H7 (cell line): Measurements from ENCODE around the gene AMY1A. TPM values are rescaled to one million over a fixed set of nuclear protein-coding genes. Genes with fewer than 3 reads are reported as not detected.
"Not testable (repeated sequence)": the region's sequence is repeated elsewhere in the genome, so short reads cannot be mapped to it uniquely, and the experiment has no call there.

Experiments used
- DNase-seq: peaks from one replicate; pipeline ENCODE4 v3.0.0; 2012
- H3K27me3 ChIP-seq: 2 replicates; pipeline ENCODE4 v1.6.0; 2011; ENCODE audit warnings: mild to moderate bottlenecking, low read length; ENCODE audit not compliant: control insufficient read depth, insufficient read depth
- H3K36me3 ChIP-seq: replicated peaks from 2 replicates; pipeline ENCODE4 v1.5.1; 2011; ENCODE audit warnings: low read length; ENCODE audit not compliant: control insufficient read depth, insufficient read depth
- H3K4me3 ChIP-seq: 2 replicates; pipeline ENCODE4 v1.5.1; 2011; ENCODE audit warnings: low read depth, mild to moderate bottlenecking, control low read depth, low read length, moderate library complexity; ENCODE audit not compliant: insufficient read depth
- total RNA-seq: library from RNA; depleted of rRNA; stranded (reverse); fragments of >200 nt; shearing (Covaris generic); gene quantifications from 2 replicates; pipeline ENCODE4 v1.2.3, GENCODE V29; 2014; rRNA removed

AMY1A gene
- total RNA-seq = not detected in 2 replicates

GRCh38 chr1:103655460-103655859 lies at the start of gene AMY1A:
AMY1A (plus strand) TSS chr1:103655760; CDS start chr1:103656331, 571 bp downstream.
- H3K4me3 ChIP-seq, H3K36me3 ChIP-seq, DNase-seq, H3K27me3 ChIP-seq: not testable (repeated sequence)

- no peaks in the 10 kb centered on the region for H3K27me3 ChIP-seq
- DNase-seq = no peak
These were observed 39.2 kb upstream of the AMY1A start for GRCh38 chr1:103616362-103616761.

GRCh38 chr1:103616994-103617477 lies 38.5 kb upstream of the AMY1A start, which contains the start of gene AMY2A:
AMY2A (plus strand) TSS chr1:103617427; CDS start chr1:103617441, 14 bp downstream.
- not testable (repeated sequence) for H3K36me3 ChIP-seq, DNase-seq, H3K27me3 ChIP-seq, H3K4me3 ChIP-seq

More at GRCh38 chr1:103616362-103616761, 39.2 kb upstream of the AMY1A start:
- H3K36me3 ChIP-seq = no peaks in the 10 kb centered on the region
- H3K4me3 ChIP-seq = no peak overlapping the region

GRCh38 chr1:103627436-103627835 lies 28.1 kb upstream of the AMY1A start:
- not testable (repeated sequence) for DNase-seq, H3K27me3 ChIP-seq, H3K4me3 ChIP-seq

GRCh38 chr1:103641194-103641593 lies 14.4 kb upstream of the AMY1A start:
- H3K36me3 ChIP-seq, H3K4me3 ChIP-seq, H3K27me3 ChIP-seq, DNase-seq: not testable (repeated sequence)

More at GRCh38 chr1:103627436-103627835, 28.1 kb upstream of the AMY1A start:
- H3K36me3 ChIP-seq = not testable (repeated sequence)

- H3K36me3 ChIP-seq, H3K4me3 ChIP-seq, H3K27me3 ChIP-seq, DNase-seq: not testable (repeated sequence)
These were observed 11.7 kb upstream of the AMY1A start for GRCh38 chr1:103643908-103644307.

- H3K36me3 ChIP-seq, H3K4me3 ChIP-seq, H3K27me3 ChIP-seq, DNase-seq: not testable (repeated sequence)
These were observed 5.3 kb upstream of the AMY1A start for GRCh38 chr1:103650305-103650704.

GRCh38 chr1:103650889-103651288 lies 4.7 kb upstream of the AMY1A start:
- DNase-seq, H3K36me3 ChIP-seq, H3K4me3 ChIP-seq, H3K27me3 ChIP-seq: not testable (repeated sequence)

GRCh38 chr1:103654133-103654532 lies 1.4 kb upstream of the AMY1A start:
- H3K36me3 ChIP-seq, H3K27me3 ChIP-seq, H3K4me3 ChIP-seq, DNase-seq: not testable (repeated sequence)

- H3K27me3 ChIP-seq, H3K36me3 ChIP-seq, H3K4me3 ChIP-seq, DNase-seq: not testable (repeated sequence)
These were observed 20.8 kb downstream of the AMY1A start for GRCh38 chr1:103676335-103676734.

GRCh38 chr1:103696110-103696509 lies 40.5 kb downstream of the AMY1A start, which contains the start of gene AMY1B:
AMY1B (minus strand) TSS chr1:103696210; CDS start chr1:103695639, 571 bp downstream.
- not testable (repeated sequence) for H3K27me3 ChIP-seq, H3K36me3 ChIP-seq, H3K4me3 ChIP-seq, DNase-seq

GRCh38 chr1:103697430-103697829 lies 41.9 kb downstream of the AMY1A start:
- H3K27me3 ChIP-seq, DNase-seq, H3K36me3 ChIP-seq, H3K4me3 ChIP-seq: not testable (repeated sequence)

GRCh38 chr1:103700669-103701068 lies 45.1 kb downstream of the AMY1A start:
- not testable (repeated sequence) for H3K36me3 ChIP-seq, DNase-seq, H3K27me3 ChIP-seq, H3K4me3 ChIP-seq

- not testable (repeated sequence) for H3K36me3 ChIP-seq, H3K27me3 ChIP-seq, H3K4me3 ChIP-seq, DNase-seq
These were observed 45.7 kb downstream of the AMY1A start for GRCh38 chr1:103701256-103701655.

GRCh38 chr1:103707670-103708069 lies 52.1 kb downstream of the AMY1A start:
- not testable (repeated sequence) for H3K4me3 ChIP-seq, H3K36me3 ChIP-seq, DNase-seq, H3K27me3 ChIP-seq

- not testable (repeated sequence) for H3K27me3 ChIP-seq, DNase-seq, H3K4me3 ChIP-seq, H3K36me3 ChIP-seq
These were observed 54.8 kb downstream of the AMY1A start for GRCh38 chr1:103710381-103710780.
